NCI-H510A treated with DMSO at 0.1 percent for 48 hours (cell line): Measurements from ENCODE around the gene MEIS1.
A peak's percentile ranks its signal among the peaks of the same experiment; 100 is the strongest.

Experiments used
- DNase-seq: peaks from one replicate; lab custom pipeline; 2025; lab: John Stamatoyannopoulos, UW

The MEIS1 gene

DNA sequence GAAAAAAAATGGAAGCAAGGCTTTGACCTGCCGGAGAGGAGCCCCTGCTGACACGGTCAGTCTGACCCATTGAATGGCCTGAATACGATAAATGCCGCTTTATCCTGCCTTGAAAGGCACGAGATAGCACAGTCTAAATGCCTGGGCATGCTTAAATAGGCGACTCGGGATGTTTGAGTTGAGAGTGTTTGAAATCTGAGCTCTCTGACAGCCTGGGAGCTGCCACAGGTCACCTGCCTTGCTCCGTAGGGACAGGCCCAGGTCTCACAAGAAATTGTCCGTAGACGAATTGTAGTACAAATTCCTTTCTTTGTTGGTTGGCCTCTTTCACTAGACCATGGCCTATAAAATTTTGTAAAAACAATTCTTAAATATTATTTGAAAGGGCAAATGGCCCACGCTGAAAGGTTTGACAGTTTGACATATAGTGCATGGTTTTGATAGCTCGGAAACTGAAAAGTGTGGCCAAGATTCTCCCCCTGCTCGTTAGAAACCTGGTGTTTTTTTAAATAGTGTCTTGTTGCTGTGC is 72.8 kb downstream of the MEIS1 start:
- peak; percentile 30 for DNase-seq

- no peak for DNase-seq
Measured at GRCh38 chr2:66508484-66509071, 73.7 kb downstream of the MEIS1 start.

- no peak for DNase-seq
Measured at GRCh38 chr2:66509326-66509811, 74.4 kb downstream of the MEIS1 start.

GRCh38 chr2:66512626-66513025 is 77.7 kb downstream of the MEIS1 start:
- DNase-seq: no peak

GRCh38 chr2:66515743-66516142 is 80.8 kb downstream of the MEIS1 start:
- no peak for DNase-seq

GRCh38 chr2:66516499-66516898 is 81.6 kb downstream of the MEIS1 start:
- no peak for DNase-seq

DNA sequence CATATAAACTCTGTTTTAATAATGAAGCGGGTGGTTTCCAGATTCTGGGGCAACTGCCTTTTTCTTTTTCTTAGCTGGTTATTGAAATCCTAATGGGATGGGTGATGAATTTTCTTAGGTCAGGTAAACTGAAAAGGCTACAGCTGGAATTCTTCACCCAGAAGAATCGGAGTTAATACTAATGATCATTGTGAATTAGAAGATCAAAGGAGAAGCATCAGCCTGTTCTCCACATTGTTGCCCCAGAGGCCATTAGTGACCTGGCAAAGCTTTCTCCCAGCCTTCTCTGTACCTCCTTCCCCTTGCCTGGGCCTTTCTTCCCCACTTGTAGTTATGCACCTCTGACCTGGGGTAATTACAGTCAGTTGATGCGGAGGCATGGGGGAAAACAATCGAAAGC is 82.8 kb downstream of the MEIS1 start:
- DNase-seq: no peak

DNA sequence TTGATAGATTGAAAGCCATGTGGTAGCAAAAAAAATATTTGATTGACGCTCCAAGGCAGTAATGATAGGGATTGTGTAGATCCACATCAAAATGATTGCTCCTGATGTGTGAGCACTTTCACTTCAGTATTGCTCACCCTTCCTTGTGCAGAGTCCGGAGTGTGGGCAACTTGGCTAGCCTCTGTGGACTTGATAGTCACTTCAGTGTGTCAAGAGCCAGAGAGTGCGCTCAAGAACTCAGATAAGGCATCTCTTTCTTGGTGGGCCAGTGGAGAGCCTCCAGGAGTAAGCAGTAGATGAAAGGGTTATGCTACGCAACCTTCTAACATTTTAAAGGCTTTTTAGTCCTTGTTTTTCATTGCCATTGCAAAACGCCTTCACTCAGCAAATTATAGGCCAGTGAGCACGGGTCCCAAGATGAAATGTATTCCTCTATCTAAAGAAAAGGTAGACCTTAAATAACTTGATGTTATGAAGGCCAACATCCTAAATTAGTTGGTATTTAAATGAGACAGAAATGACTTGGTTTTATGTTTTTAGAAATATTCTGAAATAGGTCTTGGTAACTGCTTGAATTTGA is 84.4 kb downstream of the MEIS1 start:
- DNase-seq: no peak

- DNase-seq: no peak
Measured at GRCh38 chr2:66521291-66521922, 86.5 kb downstream of the MEIS1 start.

DNA sequence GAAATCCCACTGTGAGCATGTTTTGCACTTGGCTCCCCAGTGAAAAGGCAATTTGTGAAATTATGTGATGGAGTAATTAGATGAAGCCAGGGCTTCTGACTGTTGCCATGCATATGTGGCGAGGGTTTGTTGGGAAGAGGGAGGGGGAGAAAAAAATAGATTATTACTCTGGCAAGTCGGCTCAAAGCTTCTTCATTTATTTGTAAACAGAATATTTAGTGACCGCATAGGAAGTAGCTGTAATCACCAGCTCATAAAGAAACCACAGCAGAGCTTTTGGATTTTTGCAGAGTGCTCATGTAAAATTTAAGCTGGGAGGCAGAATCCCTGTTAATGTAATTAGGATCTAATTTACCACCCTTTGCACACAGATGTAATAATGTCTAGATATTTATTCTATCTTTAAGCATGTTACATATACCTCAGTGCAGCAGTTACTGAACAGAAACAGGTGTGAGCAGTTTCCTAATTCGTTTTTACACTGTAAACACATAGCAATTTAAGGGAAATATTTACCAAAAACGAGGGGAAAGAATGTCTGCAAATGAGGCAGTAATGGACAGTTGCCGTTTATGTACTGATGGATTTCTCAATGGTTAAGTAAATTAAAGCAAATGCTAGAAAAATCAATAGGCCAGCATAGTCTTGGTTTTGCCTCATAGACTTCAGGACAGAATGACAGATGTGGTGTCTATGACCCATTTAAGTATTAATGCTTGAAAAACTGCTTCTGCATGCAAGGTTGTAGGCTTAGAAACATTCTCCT is 87.9 kb downstream of the MEIS1 start:
- no peak for DNase-seq

GRCh38 chr2:66523377-66523969 is 88.5 kb downstream of the MEIS1 start:
- DNase-seq: no peak

- no peak for DNase-seq
Measured at GRCh38 chr2:66523990-66524389, 89.1 kb downstream of the MEIS1 start.

DNA sequence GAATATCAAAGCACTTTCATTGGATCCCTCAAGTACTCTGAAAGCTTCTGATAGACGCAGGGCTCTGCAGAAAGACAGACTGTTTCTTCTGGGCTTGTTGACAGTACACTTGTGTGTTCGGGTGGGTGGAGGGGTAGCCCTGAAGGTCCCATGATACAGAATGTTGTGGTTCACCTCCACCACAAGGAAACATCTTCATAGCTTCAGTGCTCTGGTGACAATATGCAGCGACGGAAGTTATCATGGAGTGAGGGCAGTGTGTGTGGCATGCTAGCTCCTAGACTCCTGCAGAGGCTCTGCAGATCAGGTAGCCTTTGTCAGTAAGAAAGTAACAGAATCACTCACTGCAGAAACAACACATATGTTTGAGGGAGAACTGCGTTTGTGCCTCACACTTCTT is 90.7 kb downstream of the MEIS1 start:
- DNase-seq: no peak

GRCh38 chr2:66526180-66526579 is 91.3 kb downstream of the MEIS1 start:
- DNase-seq: no peak

GRCh38 chr2:66528974-66529724 is 94.2 kb downstream of the MEIS1 start:
- no peak for DNase-seq

DNA sequence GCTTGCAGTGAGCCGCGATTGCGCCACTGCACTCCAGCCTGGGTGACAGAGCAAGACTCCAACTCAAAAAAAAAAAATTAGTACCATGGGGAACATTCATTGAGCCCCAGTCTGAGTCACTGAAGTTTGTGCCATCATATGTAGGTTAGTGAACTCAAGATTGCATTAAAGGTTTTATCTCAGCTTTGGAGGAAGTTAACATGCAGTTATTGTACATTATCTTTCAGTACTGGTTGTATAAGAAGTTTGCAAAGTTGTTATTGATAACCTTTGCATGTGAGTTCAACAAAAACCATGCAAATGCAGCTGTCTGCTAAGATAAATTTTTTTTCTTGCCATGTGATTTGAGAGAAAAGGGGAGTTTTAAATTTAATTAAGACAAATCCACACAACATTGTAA is 95.7 kb downstream of the MEIS1 start:
- no peak for DNase-seq

- DNase-seq: no peak
Measured at GRCh38 chr2:66531155-66531554, 96.2 kb downstream of the MEIS1 start.

DNA sequence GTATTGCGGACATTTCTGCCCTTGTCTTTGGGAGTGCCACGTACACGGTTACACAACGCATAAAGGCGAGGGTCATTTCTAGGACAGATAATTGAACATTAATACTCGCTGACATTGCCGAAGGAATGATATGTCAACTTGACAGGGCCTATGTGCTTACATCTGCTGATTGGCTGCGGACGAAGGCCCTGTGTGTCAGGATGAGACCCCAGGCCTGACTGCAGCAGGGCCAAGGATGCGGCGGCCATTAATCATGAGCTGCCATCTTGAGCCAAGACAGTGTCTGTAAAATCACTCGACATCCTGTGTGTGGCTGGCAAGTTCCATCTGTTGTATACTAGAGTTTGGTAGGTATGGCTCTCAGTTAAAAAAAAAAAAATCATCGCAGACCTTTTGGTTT is 96.6 kb downstream of the MEIS1 start:
- DNase-seq: no peak

DNA sequence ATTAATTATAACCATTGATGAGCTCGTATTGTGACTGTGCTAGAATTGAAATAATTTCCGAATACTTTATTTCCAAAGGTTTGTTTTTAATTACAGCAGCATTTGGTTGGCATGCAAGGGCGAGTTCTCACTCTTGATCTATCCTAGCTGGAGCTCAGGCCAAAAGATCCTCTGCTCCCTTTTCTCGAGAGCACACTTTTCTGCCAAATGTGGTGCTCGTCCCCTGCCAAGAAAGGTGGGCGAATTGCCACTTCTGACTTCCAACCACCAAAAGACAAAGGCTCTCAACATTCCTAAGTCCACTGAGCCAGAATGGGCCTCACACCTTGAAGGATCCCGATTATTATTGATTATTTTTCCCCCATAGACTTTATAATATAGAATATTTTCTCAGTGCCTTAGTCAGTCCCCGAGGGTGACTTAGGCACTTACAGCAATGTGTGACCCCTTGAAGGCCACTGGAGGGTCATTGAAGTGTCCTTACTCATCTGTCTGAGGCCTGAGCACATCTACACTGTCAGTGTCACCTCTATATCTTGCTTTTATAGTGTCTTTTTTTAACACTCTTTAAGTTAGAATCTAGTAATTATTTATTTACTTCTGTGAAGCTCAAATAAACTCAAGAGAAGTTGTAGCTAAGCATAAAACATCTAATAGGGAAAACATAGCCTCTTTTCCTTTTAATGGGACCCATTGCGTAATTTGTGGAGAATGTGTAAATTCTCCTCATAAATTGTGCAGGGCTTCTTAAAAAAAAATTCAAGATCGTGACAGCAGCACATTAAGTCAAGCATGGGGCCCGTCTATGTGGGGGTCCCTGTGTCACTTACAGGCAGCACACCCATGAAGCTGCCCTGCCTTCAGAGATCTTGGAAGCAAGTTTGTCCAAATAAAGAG is 98.3 kb downstream of the MEIS1 start:
- no peak for DNase-seq

- no peak for DNase-seq
Measured at GRCh38 chr2:66534461-66534860, 99.5 kb downstream of the MEIS1 start.
